A549 (cell line): ENCODE data around the gene HNRNPR. TPM values are rescaled to one million over a fixed set of nuclear protein-coding genes. Genes with fewer than 3 reads are reported as not detected.

Experiments
- ATAC-seq, 2 experiments: fragments of 200-7000 bp in 1 of 2; fragments of >200 bp in 1 of 2; cut with Nextera tagmentation in 1 of 2; cut with Tn5 transposase in 1 of 2; 3 replicates each; pipeline versions ENCODE4 v1.8.0 to v1.9.1; 2018 to 2020; ENCODE audit warnings: mild to moderate bottlenecking in 1 of 2, moderate library complexity in 1 of 2
- CTCF ChIA-PET: fragments of 300-600 bp; sonication (Branson Sonifier 250); formaldehyde crosslinking; extraction: SDS; loops from one replicate; lab custom pipeline; 2021; ENCODE audit warnings: antibody characterized with exemption, inconsistent platforms; lab: Yijun Ruan, JAX
- POLR2A ChIA-PET: fragments of 350-600 bp; formaldehyde crosslinking; extraction: SDS; loops from one replicate; lab custom pipeline; 2021; ENCODE audit warnings: antibody characterized with exemption, inconsistent platforms; lab: Yijun Ruan, JAX
- DNase-seq, 2 experiments: peaks; one replicate each; pipeline versions ENCODE4 v3.0.0 to v3.0.0-alpha.2; 2011 to 2016; ENCODE audit warnings: low read depth in 1 of 2, low spot score in 1 of 2
- FAIRE-seq: peaks from 2 replicates; lab custom pipeline; 2011; peaks lifted over from hg19 to GRCh38; lab: Jason Lieb, UNC
- H3K27ac ChIP-seq, 2 experiments: fragments of >200 bp; sonication (Bioruptor Twin); formaldehyde crosslinking; 3 replicates each; pipeline ENCODE4 v1.5.1; 2016 to 2017
- H3K4me1 ChIP-seq: fragments of >200 bp; sonication (Bioruptor Twin); formaldehyde crosslinking; 3 replicates; pipeline ENCODE4 v1.6.1; 2016
- H3K4me2 ChIP-seq: fragments of >200 bp; sonication (Bioruptor Twin); formaldehyde crosslinking; 3 replicates; pipeline ENCODE4 v1.6.1; 2016
- H3K4me3 ChIP-seq: fragments of >200 bp; sonication (Bioruptor Twin); formaldehyde crosslinking; 3 replicates; pipeline ENCODE4 v1.5.1; 2016
- H3K9me3 ChIP-seq: fragments of >200 bp; sonication (Bioruptor Twin); formaldehyde crosslinking; 3 replicates; pipeline ENCODE4 v1.6.1; 2016
- BHLHE40 ChIP-seq: IDR thresholded peaks from 2 replicates; pipeline ENCODE4 v1.6.1; 2012; ENCODE audit warnings: low read depth, low read length, inconsistent platforms
- CHD2 ChIP-seq: fragments of 150-350 bp; IDR thresholded peaks from 2 replicates; pipeline ENCODE4 v1.6.1; 2014; ENCODE audit warnings: low read length; ENCODE audit not compliant: partially characterized antibody
- E2F6 ChIP-seq: IDR thresholded peaks from 2 replicates; pipeline ENCODE4 v1.6.1; 2012; ENCODE audit warnings: low read depth, borderline replicate concordance
- EHF ChIP-seq: fragments of 250-450 bp; sonication (Bioruptor Pico); IDR thresholded peaks from 2 replicates; pipeline ENCODE4 v1.5.0; 2020; ENCODE audit warnings: mild to moderate bottlenecking
- GATA3 ChIP-seq: IDR thresholded peaks from 2 replicates; pipeline ENCODE4 v1.6.1; 2012; ENCODE audit warnings: borderline replicate concordance
- HDAC2 ChIP-seq: fragments of 200-600 bp; sonication (generic); IDR thresholded peaks from 2 replicates; pipeline ENCODE4 v1.6.1; 2016
- HOXA7 ChIP-seq: fragments of 250-450 bp; sonication (Bioruptor Pico); IDR thresholded peaks from 2 replicates; pipeline ENCODE4 v1.5.0; 2020; ENCODE audit warnings: mild to moderate bottlenecking, moderate library complexity
- HOXB13 ChIP-seq: fragments of 250-450 bp; sonication (Bioruptor Pico); IDR thresholded peaks from 2 replicates; pipeline ENCODE4 v1.5.0; 2020; ENCODE audit warnings: low read depth, mild to moderate bottlenecking, moderate library complexity
- HOXB5 ChIP-seq: fragments of 250-450 bp; sonication (Bioruptor Pico); IDR thresholded peaks from 2 replicates; pipeline ENCODE4 v1.5.0; 2020; ENCODE audit warnings: mild to moderate bottlenecking, moderate library complexity
- JUN ChIP-seq, 2 experiments: fragments of >200 bp; sonication (Bioruptor Twin); formaldehyde crosslinking; IDR thresholded peaks; 2 replicates in 1 of 2; 3 replicates in 1 of 2; pipeline ENCODE4 v1.6.1; 2016 to 2017
- JUNB ChIP-seq: fragments of >200 bp; sonication (Bioruptor Twin); formaldehyde crosslinking; IDR thresholded peaks from 2 replicates; pipeline ENCODE4 v1.6.1; 2016
- KDM1A ChIP-seq: fragments of 200-600 bp; sonication (generic); IDR thresholded peaks from 2 replicates; pipeline ENCODE4 v1.6.1; 2016; ENCODE audit warnings: low read depth, mild to moderate bottlenecking
- KDM5A ChIP-seq: fragments of 200-600 bp; sonication (generic); IDR thresholded peaks from 2 replicates; pipeline ENCODE4 v1.6.1; 2016; ENCODE audit warnings: antibody characterized with exemption, mild to moderate bottlenecking
- MAFK ChIP-seq: fragments of 450-650 bp; IDR thresholded peaks from 2 replicates; pipeline ENCODE4 v1.6.1; 2014; ENCODE audit not compliant: partially characterized antibody
- MAX ChIP-seq: IDR thresholded peaks from 2 replicates; pipeline ENCODE4 v1.6.1; 2012
- MAZ ChIP-seq: fragments of 150-350 bp; IDR thresholded peaks from 2 replicates; pipeline ENCODE4 v1.6.1; 2014; ENCODE audit warnings: antibody characterized with exemption, low read depth, low read length, borderline replicate concordance
- MYC ChIP-seq: IDR thresholded peaks from 2 replicates; pipeline ENCODE4 v1.6.1; 2012; ENCODE audit warnings: mild to moderate bottlenecking, inconsistent platforms, low read length, improper control_type of control experiment, borderline replicate concordance
- NFE2L2 ChIP-seq: fragments of 150-350 bp; conservative IDR thresholded peaks from 2 replicates; pipeline ENCODE4 v1.6.1; 2014; ENCODE audit warnings: low read length
- NPAS2 ChIP-seq: fragments of 250-450 bp; sonication (Bioruptor Pico); IDR thresholded peaks from 2 replicates; pipeline ENCODE4 v1.8.0; 2022; ENCODE audit warnings: mild to moderate bottlenecking, moderate library complexity, borderline replicate concordance
- PHF8 ChIP-seq: fragments of 200-600 bp; sonication (generic); IDR thresholded peaks from 2 replicates; pipeline ENCODE4 v1.6.1; 2016; ENCODE audit warnings: low read depth, mild to moderate bottlenecking, antibody characterized with exemption, moderate library complexity, borderline replicate concordance
- POLR2A ChIP-seq: IDR thresholded peaks from 2 replicates; pipeline ENCODE4 v1.6.1; 2012; ENCODE audit warnings: mild to moderate bottlenecking, low read length
- POLR2AphosphoS2 ChIP-seq: conservative IDR thresholded peaks from 2 replicates; pipeline ENCODE4 v1.6.1; 2012; ENCODE audit warnings: low read length, improper control_type of control experiment, inconsistent platforms
- RAD21 ChIP-seq, 2 experiments: fragments of >200 bp in 1 of 2; sonication (Bioruptor Twin) in 1 of 2; formaldehyde crosslinking in 1 of 2; IDR thresholded peaks in 1 of 2; conservative IDR thresholded peaks in 1 of 2; 2 replicates in 1 of 2; 3 replicates in 1 of 2; pipeline ENCODE4 v1.6.1; 2012 to 2018; ENCODE audit warnings: inconsistent platforms in 1 of 2
- RNF2 ChIP-seq: fragments of 200-600 bp; sonication (generic); IDR thresholded peaks from 2 replicates; pipeline ENCODE4 v1.6.1; 2016; ENCODE audit warnings: low read depth, mild to moderate bottlenecking, antibody characterized with exemption, moderate library complexity, borderline replicate concordance
- SREBF2 ChIP-seq: fragments of 450-650 bp; IDR thresholded peaks from 2 replicates; pipeline ENCODE4 v1.6.1; 2014; ENCODE audit warnings: mild to moderate bottlenecking, moderate library complexity
- TP53 ChIP-seq: fragments of 250-450 bp; sonication (Bioruptor Pico); IDR thresholded peaks from 2 replicates; pipeline ENCODE4 v1.5.0; 2021; ENCODE audit warnings: mild to moderate bottlenecking, moderate library complexity
- USF2 ChIP-seq: fragments of 450-650 bp; IDR thresholded peaks from 2 replicates; pipeline ENCODE4 v1.6.1; 2014; ENCODE audit warnings: antibody characterized with exemption
- ZSCAN20 ChIP-seq: fragments of 250-450 bp; sonication (Bioruptor Pico); IDR thresholded peaks from 2 replicates; pipeline ENCODE4 v1.8.0; 2022; ENCODE audit warnings: mild to moderate bottlenecking, moderate library complexity
- WGBS: methylation state at CpG from one replicate; pipeline ENCODE4 v1.1.6; 2017; ENCODE audit errors: missing lambda C conversion rate; 5-methylcytosine and 5-hydroxymethylcytosine counted together
- polyA minus RNA-seq: library from RNA; depleted of rRNA, polyadenylated mRNA; stranded (reverse); fragments of >200 nt; gene quantifications from 2 replicates; pipeline ENCODE4 v1.2.3, GENCODE V29; 2011; rRNA and poly(A)+ RNA removed
- polyA plus RNA-seq, 4 experiments: library from polyadenylated mRNA; depleted of rRNA in 3 of 4; stranded (reverse); fragments of >200 nt; fragmentation: RNase III in 1 of 4; extraction: RNeasy Plus Mini Kit Qiagen cat#74134 plus additional on column Dnase treatment in 1 of 4; gene quantifications; 2 replicates in 3 of 4; 3 replicates in 1 of 4; pipeline ENCODE4 v1.2.3, GENCODE V29; 2011 to 2017
- TF ChIP-seq, protein P1 (sequence below): fragments of 150-350 bp; IDR thresholded peaks from 2 replicates; pipeline ENCODE4 v1.6.1; 2014; ENCODE audit warnings: low read depth, mild to moderate bottlenecking, low read length
- TF ChIP-seq, protein P2 (sequence below): fragments of >200 bp; sonication (Bioruptor Twin); formaldehyde crosslinking; IDR thresholded peaks from 2 replicates; pipeline ENCODE4 v1.6.1; 2016
- TF ChIP-seq, protein P3 (sequence below): IDR thresholded peaks from 2 replicates; pipeline ENCODE4 v1.6.1; 2012
- TF ChIP-seq, protein P4 (sequence below): fragments of 200-600 bp; sonication (generic); IDR thresholded peaks from 2 replicates; pipeline ENCODE4 v1.6.1; 2016; ENCODE audit warnings: antibody characterized with exemption, mild to moderate bottlenecking, moderate library complexity

The HNRNPR gene
- 241 and 281 TPM in 2 replicates for polyA plus RNA-seq (2011; rRNA removed)
- 130 and 149 TPM in 2 replicates for polyA plus RNA-seq (2012; cell fraction: cytosol; rRNA removed)
- 59.0 and 100 TPM in 2 replicates for polyA plus RNA-seq (2012; cell fraction: nucleus; rRNA removed)
- polyA plus RNA-seq (2017; fragmentation: RNase III; extraction: RNeasy Plus Mini Kit Qiagen cat#74134 plus additional on column Dnase treatment) = 223 to 239 TPM (median 237 TPM) in 3 replicates
- polyA minus RNA-seq = 101 and 117 TPM in 2 replicates

- 0% methylated on average over 8 of the region's 87 CpGs for WGBS
- ATAC-seq (peak; percentile 97 to 98), FAIRE-seq (no peak), DNase-seq (peak; percentile 90 to 100)
- H3K4me3 ChIP-seq = peak within 1 kb of the TSS; percentile 93
- peak within 1 kb of the TSS; percentile 98 for H3K4me2 ChIP-seq
- CTCF ChIA-PET = interaction anchor here (0.6 to 3.3 kb wide), 8 partner anchors 9 to 196 kb away, joined by 3 to 10 read pairs (median 4); no protein-coding TSS in a partner anchor
- H3K9me3 ChIP-seq = no peaks in the 10 kb centered on the region
- POLR2A ChIA-PET = interaction anchor here (0.6 to 1.6 kb wide), 29 partner anchors 10 to 1361 kb away, joined by 3 to 33 read pairs (median 4); partner anchors contain the start of genes ASAP3, E2F2, RPL11 and ZNF436
- H3K27ac ChIP-seq = peak within 1 kb of the TSS; percentile 98 to 100
- H3K4me1 ChIP-seq = peaks cover 27% of the 10 kb centered on the region
- TF ChIP-seq PHF8 (peak; percentile 46), JUNB (no peak), TP53 (CRISPR knock-in tag) (no peak), POLR2AphosphoS2 (no peak), EHF (CRISPR knock-in tag) (no peak), CHD2 (no peak), HOXA7 (CRISPR knock-in tag) (no peak), KDM5A (no peak), MYC (peak; percentile 91), MAFK (no peak), GATA3 (no peak), HOXB5 (CRISPR knock-in tag) (no peak), NPAS2 (CRISPR knock-in tag) (no peak), NFE2L2 (no peak), JUN (IDR thresholded peaks at IDR 0.05) (peak in 1 of 2 experiments; percentile 81; a peak in 2 of 5 replicates), HOXB13 (CRISPR knock-in tag) (no peak), BHLHE40 (no peak), USF2 (0 out of 2 replicates have a peak, but pooled peaks have one; percentile 25), E2F6 (peak; percentile 73), RNF2 (no peak), POLR2A (peak; percentile 60), SREBF2 (no peak), ZSCAN20 (CRISPR knock-in tag) (no peak), HDAC2 (no peak), MAZ (no peak), RAD21 (conservative IDR thresholded peaks at IDR 0.05 in 1 of 2, IDR thresholded peaks at IDR 0.05 in 1 of 2) (no peak; a peak in 2 of 5 replicates), KDM1A (no peak), MAX (peak; percentile 97)
- TF ChIP-seq, protein P1, sequence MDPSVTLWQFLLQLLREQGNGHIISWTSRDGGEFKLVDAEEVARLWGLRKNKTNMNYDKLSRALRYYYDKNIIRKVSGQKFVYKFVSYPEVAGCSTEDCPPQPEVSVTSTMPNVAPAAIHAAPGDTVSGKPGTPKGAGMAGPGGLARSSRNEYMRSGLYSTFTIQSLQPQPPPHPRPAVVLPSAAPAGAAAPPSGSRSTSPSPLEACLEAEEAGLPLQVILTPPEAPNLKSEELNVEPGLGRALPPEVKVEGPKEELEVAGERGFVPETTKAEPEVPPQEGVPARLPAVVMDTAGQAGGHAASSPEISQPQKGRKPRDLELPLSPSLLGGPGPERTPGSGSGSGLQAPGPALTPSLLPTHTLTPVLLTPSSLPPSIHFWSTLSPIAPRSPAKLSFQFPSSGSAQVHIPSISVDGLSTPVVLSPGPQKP = no peak
- TF ChIP-seq, protein P2, sequence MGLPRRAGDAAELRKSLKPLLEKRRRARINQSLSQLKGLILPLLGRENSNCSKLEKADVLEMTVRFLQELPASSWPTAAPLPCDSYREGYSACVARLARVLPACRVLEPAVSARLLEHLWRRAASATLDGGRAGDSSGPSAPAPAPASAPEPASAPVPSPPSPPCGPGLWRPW = no peak
- TF ChIP-seq, protein P3, sequence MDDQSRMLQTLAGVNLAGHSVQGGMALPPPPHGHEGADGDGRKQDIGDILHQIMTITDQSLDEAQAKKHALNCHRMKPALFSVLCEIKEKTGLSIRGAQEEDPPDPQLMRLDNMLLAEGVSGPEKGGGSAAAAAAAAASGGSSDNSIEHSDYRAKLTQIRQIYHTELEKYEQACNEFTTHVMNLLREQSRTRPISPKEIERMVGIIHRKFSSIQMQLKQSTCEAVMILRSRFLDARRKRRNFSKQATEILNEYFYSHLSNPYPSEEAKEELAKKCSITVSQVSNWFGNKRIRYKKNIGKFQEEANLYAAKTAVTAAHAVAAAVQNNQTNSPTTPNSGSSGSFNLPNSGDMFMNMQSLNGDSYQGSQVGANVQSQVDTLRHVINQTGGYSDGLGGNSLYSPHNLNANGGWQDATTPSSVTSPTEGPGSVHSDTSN = peak; percentile 97
- TF ChIP-seq, protein P4, sequence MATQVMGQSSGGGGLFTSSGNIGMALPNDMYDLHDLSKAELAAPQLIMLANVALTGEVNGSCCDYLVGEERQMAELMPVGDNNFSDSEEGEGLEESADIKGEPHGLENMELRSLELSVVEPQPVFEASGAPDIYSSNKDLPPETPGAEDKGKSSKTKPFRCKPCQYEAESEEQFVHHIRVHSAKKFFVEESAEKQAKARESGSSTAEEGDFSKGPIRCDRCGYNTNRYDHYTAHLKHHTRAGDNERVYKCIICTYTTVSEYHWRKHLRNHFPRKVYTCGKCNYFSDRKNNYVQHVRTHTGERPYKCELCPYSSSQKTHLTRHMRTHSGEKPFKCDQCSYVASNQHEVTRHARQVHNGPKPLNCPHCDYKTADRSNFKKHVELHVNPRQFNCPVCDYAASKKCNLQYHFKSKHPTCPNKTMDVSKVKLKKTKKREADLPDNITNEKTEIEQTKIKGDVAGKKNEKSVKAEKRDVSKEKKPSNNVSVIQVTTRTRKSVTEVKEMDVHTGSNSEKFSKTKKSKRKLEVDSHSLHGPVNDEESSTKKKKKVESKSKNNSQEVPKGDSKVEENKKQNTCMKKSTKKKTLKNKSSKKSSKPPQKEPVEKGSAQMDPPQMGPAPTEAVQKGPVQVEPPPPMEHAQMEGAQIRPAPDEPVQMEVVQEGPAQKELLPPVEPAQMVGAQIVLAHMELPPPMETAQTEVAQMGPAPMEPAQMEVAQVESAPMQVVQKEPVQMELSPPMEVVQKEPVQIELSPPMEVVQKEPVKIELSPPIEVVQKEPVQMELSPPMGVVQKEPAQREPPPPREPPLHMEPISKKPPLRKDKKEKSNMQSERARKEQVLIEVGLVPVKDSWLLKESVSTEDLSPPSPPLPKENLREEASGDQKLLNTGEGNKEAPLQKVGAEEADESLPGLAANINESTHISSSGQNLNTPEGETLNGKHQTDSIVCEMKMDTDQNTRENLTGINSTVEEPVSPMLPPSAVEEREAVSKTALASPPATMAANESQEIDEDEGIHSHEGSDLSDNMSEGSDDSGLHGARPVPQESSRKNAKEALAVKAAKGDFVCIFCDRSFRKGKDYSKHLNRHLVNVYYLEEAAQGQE = no peak
These were observed at the start of gene HNRNPR for GRCh38 chr1:23344111-23344986. Gene HNRNPR (minus strand): TSS chr1:23344284. CDS start chr1:23341008, 3,276 bp downstream.
